GM12872 (cell line): ENCODE measurements around the gene SHISA6.

Experiments used
- CTCF ChIP-seq: IDR thresholded peaks from 3 replicates; pipeline ENCODE4 v1.5.1; 2011; ENCODE audit warnings: low read depth, mild to moderate bottlenecking, low read length, moderate library complexity; ENCODE audit not compliant: insufficient read depth

SHISA6 gene

GRCh38 chr17:11608396-11608795 lies 367.4 kb downstream of the SHISA6 start:
- no peak for TF ChIP-seq CTCF

DNA sequence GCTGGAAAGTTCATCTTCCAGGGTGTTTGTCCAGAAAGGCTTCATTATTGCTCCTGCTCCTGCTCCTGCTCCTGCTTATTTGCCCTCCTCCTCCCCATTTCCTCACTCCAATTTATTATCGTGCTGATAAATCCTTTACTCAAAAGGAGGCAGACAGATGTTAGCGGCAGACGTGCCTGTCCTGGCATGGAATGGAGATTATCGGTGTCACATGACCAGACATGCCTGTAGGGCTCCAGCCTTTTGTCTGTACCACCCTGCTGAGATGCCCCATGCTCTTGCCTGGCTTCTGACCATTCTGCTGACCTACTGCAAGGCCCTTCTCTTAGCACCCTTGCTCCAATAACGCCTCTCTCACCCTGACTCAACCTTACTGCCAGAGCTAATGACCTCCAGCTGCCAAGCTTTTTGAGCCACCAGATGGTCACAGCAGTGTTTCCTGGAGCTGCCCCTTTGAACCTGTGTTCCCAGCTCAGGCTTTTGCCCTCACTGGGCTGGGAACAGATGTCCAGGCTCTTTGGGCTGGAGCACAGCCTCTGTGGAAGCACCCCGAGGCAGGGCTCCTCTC lies 370.1 kb downstream of the SHISA6 start:
- no peak for TF ChIP-seq CTCF

DNA sequence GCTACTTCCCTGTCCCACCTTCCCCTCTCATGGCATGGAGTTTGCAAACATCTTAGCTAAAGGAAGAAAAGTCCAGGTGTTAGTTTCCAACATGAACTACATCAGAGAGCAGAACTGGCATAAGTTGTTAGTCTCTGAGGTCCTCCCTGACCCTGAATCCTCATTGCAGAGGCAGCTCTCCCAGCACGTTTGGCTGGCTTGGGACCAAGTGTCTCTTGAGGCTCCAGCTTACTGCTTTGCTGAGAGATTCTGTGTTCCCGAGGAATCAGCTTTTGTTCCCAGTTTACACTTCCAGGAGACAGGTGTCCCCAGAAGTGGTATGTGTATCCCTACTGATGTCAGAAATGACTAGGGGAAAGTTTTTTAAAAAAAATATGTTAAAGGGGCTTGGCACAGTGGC lies 371.9 kb downstream of the SHISA6 start:
- no peak for TF ChIP-seq CTCF
